SW 1271 (cell line): ENCODE measurements around the gene KCP.
"Not testable (repeated sequence)": the region's sequence is repeated elsewhere in the genome, so short reads cannot be mapped to it uniquely, and the experiment has no call there.

Experiments used
- DNase-seq, 2 experiments: peaks; one replicate each; lab custom pipeline; 2025; lab: John Stamatoyannopoulos, UW

The KCP gene

GRCh38 chr7:128921866-128922440 lies 11.4 kb upstream of the KCP start:
- no peak for DNase-seq

- no peak for DNase-seq
These were observed 10.5 kb upstream of the KCP start for GRCh38 chr7:128920913-128921582.

GRCh38 chr7:128919881-128920799 lies 9.6 kb upstream of the KCP start:
- no peak for DNase-seq

DNA sequence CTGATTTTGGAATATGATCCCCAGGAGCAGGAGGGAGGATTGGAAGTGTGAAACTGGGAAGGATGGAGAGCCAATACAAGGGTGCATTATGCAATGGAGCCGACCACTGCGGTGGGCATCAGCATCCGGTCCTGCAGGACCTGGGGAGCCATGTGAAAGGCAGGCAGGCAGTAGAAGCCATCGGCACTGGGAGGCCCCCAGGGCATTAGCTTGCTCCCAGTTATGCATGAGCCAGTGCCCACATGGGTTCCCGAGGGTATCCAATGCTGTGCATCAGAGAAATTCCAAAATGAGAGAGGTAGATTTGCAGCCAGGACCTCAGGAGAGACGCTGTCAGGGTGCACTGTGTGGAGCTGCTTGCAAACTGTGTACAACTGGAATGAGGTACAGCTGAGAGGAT lies 8.7 kb upstream of the KCP start:
- DNase-seq: no peak

DNA sequence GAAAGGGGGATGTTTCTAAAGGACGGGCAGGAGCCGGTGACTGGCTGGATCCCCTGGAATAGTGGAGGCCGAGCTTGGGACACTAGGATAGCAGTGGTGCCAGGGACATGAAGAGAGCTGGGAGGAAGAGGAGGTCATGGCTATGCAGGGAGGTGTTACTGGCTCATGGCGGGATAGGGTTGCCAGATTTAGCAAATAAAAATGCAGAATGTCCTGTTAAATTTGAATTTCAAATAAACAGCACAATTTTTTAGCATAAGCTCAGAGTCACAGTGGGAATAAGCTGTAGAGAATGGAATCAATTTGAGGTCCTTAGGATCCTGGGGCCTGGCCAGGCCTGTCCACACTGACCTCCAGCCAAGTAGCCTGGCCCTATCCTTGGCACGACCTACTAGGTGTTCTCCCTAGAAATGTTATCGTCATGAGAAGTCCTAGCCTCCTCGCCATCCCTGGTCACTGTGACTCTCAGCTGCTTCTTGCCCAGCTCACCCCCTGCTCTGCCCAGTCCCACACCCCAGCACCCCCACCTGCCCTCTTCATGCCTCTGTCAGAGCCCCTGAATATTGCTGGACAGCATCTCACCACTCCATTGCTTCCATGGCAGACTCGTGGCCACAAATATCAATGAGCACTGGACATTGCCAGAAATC lies 7.6 kb upstream of the KCP start:
- DNase-seq: no peak

GRCh38 chr7:128917122-128917521 lies 6.6 kb upstream of the KCP start:
- DNase-seq: no peak

GRCh38 chr7:128916643-128916915 lies 6.1 kb upstream of the KCP start:
- DNase-seq: no peak

DNA sequence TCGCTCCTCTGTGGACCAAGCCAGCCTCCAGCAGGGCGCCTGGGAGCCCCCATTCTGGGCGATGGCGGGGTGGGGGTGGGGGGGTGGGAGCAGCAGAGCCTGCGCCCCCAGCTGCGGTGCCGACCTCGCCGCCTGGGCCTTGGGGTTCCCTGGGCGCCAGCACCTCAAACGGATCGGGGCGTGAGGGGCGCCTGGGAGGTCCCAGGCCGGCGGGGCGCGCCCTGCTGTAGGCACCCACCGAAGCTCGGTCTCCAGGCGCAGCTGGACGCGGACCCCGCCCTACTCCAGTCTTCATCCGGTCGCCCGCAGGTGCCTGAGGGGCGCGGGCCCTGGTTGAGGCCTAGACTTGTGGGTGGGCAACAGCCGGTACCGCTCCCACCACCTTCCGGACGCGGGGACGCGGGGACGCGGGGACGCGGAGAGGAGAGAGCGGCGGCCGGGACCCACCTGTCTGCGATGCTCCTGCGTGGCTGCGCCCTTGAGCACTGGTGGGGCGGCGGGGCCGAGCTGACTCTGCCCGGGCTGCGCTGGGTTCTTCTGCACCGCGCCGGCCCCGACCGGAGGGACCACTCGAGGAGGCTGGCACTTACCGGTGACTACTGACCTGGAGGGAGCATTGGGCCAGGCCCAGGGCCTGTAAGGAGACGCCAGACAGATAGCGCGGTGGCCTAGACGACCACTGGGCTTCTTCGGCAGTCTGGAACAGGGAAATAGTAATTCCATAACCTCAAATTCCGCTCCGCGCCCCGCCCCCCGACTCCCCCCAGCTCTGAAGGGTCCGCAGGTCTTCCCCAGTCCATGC lies 5.5 kb upstream of the KCP start:
- no peak for DNase-seq

DNA sequence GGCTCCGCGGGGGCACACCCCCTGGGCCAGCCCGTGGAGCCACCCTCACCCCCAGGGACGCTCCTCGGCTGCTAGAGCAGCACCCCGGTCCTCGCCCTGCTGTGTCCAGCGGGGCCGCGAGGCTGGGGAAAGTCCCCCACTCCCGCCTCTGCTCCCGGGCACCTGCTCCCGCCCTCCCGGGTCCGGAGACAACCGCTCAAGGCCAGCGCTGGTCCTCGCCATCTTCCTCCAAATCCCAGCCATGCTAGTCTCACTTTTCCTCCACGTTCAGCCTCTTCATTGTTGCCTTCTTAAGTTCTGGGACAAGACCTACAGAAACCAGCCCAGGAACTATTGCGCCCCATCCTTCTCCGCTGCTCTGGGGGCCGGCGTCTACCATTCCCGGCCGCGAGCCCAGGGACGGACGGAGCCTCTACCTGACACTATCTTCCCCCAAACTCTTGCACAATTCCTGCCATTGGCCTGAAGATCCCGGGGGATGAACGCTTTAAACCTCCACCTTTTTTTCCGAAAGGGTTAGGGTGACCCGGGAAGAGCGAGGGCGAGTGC lies 4.8 kb upstream of the KCP start:
- DNase-seq: no peak

DNA sequence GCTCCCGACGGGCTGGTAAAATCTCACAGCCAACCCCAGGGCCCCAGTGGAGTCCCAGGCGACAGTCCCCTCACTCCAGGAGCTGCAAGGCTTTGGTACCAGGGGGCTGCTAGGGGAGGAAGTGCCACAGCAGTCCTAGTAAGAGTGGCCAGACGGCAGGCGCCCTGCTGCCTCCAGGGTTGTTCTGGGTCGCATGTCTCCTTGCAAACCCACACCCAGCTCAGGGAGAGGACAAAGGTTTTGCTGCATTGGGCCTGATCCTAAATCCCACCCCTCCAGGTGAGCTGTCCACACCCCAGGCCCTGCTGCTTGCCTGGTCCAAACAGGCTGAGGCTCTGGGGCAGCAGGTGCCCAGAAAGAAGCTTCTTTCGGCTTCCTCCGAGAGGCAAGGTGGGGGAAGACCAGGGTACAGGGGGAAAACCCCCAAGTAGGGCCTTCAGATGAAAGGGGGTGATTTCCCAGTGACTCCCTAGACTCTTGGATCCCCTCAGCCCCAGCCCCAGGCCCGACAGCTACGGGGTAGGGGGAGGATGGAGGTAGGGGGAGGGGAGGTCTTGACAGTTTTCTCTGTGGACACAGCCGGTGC lies 4.2 kb upstream of the KCP start:
- DNase-seq: no peak

- DNase-seq: no peak
These were observed 3.5 kb upstream of the KCP start for GRCh38 chr7:128913870-128914565.

DNA sequence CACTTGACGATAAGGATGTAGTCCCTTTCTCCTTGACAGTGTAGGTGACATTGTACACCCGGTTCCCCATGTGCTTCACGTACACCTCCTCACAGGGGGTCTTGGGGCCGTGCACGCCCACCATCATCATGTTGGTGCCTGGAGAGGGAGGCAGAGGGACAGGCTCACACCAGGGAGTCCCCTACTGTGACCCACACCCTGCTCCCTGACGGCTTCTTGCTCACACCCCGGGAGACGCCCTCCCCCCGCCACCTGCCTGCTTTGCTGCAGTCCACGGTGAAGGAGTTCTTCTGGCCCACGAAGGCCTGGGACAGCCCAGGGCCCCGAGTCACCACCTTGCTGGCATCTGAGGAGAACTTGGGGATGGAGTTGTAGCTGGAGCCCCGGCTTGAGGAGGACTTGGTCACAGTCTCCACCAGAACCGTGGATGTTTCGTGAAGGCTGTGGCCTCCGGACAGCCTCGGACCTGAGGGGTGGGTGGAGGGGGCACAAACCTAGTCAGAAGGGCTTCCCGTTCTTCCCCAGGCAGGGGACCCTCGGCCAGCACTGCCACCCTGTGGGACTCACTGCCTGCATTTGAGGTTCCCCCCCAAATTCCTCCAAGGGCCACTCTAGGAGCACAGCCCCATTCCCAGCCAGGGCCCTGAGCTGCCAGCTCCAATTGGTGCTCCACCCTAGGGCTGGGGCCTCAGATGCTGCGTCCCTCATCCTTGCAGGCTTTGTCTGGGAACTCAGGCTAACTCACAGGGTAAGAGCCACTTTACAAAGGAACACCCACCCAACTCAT lies 2.4 kb upstream of the KCP start:
- not testable (repeated sequence) for DNase-seq

- DNase-seq: no peak
These were observed 1.8 kb upstream of the KCP start for GRCh38 chr7:128912281-128912680.

DNA sequence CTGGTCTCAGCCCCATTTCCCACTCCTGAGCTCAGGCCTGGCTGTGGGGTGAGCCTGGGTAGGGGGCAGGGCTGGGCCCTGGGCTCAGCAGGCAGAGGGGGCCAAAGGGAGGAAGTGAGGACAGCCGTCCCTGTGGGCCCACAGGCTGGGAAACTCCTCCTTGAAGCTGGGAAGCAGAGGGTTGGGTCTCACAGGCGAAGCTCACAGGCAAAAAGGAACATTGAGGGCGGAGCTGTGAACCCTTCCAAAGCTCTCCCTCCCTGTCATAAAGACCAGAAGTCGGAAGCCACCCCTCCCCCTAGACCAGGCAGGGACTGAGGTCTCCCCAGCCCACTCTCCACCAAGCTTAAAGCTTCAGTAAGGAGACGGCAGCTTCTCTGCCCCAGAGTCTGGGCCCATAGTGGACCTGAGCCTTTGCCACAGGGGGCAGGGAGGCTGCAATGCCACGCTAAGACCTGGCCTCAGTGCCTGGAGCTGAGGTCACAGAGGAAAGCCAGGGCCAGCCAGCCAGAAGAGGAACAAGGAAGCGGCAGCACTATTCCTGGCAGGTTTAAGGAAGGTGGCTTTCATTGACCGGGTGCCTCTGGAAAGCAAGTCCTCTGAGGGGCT lies 1.0 kb upstream of the KCP start:
- DNase-seq: no peak

- DNase-seq: no peak
These were observed 612 bp downstream of the KCP start for GRCh38 chr7:128909625-128910568.

DNA sequence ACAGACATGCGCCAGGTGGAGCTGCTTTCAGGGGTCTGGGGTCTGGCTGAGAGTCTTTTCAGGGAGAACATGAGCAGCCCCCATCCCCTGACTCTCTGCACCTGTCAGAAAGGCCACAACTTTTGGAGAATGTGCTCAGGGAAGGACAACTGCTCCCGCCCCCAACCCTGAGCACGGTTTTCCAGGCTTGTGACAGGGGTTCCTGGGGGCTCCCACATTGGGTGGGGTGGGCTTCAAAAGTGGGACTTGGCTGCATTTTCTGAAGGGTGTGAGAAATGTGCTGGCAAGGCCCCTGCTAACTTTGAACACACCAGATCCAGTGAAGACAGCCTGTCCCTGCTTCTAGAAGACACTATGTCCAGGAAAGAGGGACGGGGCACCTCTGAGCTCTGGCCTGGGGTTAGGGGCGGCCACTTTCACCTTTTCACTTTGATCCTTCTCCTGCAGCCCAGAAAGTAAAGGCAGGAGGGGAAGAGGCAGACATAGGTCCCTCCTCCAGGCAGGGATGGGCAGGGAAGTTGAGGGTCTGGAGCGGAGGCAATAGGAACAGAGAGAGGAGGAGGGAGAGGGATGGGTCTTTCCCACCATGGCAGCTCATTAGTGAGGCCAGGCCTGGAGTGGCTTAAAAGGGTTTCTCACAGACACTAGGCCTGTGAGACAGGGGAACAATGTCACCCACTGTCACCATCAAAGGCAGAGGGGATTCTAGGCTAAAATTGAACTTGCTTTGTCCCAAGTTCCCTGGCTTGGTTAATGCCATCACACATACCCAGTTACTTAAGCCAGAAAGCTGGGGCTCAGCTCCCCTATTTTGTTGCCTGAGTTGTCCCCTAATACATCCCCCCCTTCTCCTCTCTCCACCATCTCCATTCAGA lies 1.5 kb downstream of the KCP start:
- DNase-seq: no peak
